K562 (cell line): ENCODE data around the gene NXN. TPM values are rescaled to one million over a fixed set of nuclear protein-coding genes. Genes with fewer than 3 reads are reported as not detected.
A peak's percentile ranks its signal among the peaks of the same experiment; 100 is the strongest.

Source experiments
- CEBPG ChIP-seq, 3 experiments: fragments of 200-800 bp in 1 of 3; sonication (Bioruptor generic) in 1 of 3; sonication (generic) in 1 of 3; formaldehyde crosslinking in 1 of 3; IDR thresholded peaks in 2 of 3; conservative IDR thresholded peaks in 1 of 3; 2 replicates each; pipeline versions ENCODE4 v1.6.1 to v1.8.0; 2016 to 2022; ENCODE audit warnings: missing compliant biosample characterization in 2 of 3, missing genetic modification characterization in 2 of 3, mild to moderate bottlenecking in 1 of 3, missing genetic modification reagents in 1 of 3
- FOXM1 ChIP-seq, 2 experiments: fragments of 450-650 bp in 1 of 2; sonication (generic) in 1 of 2; formaldehyde crosslinking in 1 of 2; IDR thresholded peaks; 2 replicates each; pipeline versions ENCODE4 v1.6.1 to v1.9.0; 2017 to 2022; ENCODE audit warnings: low read depth in 2 of 2, mild to moderate bottlenecking in 2 of 2, missing genetic modification reagents in 1 of 2, moderate library complexity in 1 of 2
- HDGF ChIP-seq: fragments of 450-650 bp; IDR thresholded peaks from 2 replicates; pipeline ENCODE4 v1.6.1; 2016
- MTA3 ChIP-seq: fragments of 450-650 bp; formaldehyde crosslinking; IDR thresholded peaks from 2 replicates; pipeline ENCODE4 v1.6.1; 2017; ENCODE audit warnings: mild to moderate bottlenecking, borderline replicate concordance
- NONO ChIP-seq, 2 experiments: fragments of 200-400 bp in 1 of 2; fragments of 450-650 bp in 1 of 2; formaldehyde crosslinking in 1 of 2; IDR thresholded peaks; 2 replicates each; pipeline ENCODE4 v1.6.1; 2017; ENCODE audit warnings: low read depth in 2 of 2, mild to moderate bottlenecking in 2 of 2, moderate library complexity in 2 of 2, low read length in 1 of 2
- POLR2H ChIP-seq: IDR thresholded peaks from 2 replicates; pipeline ENCODE4 v1.6.1; 2016; ENCODE audit warnings: missing genetic modification characterization, low read depth, mild to moderate bottlenecking, control low read depth, missing compliant biosample characterization, moderate library complexity
- POLR3A ChIP-seq: IDR thresholded peaks from 2 replicates; pipeline ENCODE4 v1.6.1; 2011; ENCODE audit warnings: borderline replicate concordance, mild to moderate bottlenecking, moderate library complexity; ENCODE audit not compliant: insufficient read length, insufficient read depth; ENCODE audit errors: extremely low read depth
- SMARCA4 ChIP-seq: fragments of 450-650 bp; IDR thresholded peaks from 2 replicates; pipeline ENCODE4 v1.6.1; 2016
- TAL1 ChIP-seq: fragments of 450-650 bp; IDR thresholded peaks from 2 replicates; pipeline ENCODE4 v1.6.1; 2016; ENCODE audit warnings: mild to moderate bottlenecking
- ZNF124 ChIP-seq: sonication (generic); formaldehyde crosslinking; IDR thresholded peaks from 2 replicates; pipeline ENCODE4 v1.8.1; 2022; ENCODE audit warnings: missing genetic modification reagents
- ZNF133 ChIP-seq: fragments of 250-450 bp; sonication (Bioruptor Pico); IDR thresholded peaks from 2 replicates; pipeline ENCODE4 v1.4.0; 2020; ENCODE audit warnings: mild to moderate bottlenecking
- ZNF699 ChIP-seq: fragments of 250-450 bp; sonication (Bioruptor Pico); IDR thresholded peaks from 2 replicates; pipeline ENCODE4 v1.8.0; 2021; ENCODE audit warnings: mild to moderate bottlenecking, moderate library complexity; ENCODE audit not compliant: insufficient replicate concordance
- polyA plus RNA-seq, 8 experiments: library from polyadenylated mRNA; depleted of rRNA in 4 of 8; stranded (reverse) in 5 of 8; unstranded in 3 of 8; fragments of >200 nt; fragmentation: Nextera tagmentation in 2 of 8; fragmentation: Illumina TruSeq in 1 of 8; extraction: Ambion mirVana in 2 of 8; extraction: Trizol in 1 of 8; gene quantifications; 2 replicates each; pipeline versions ENCODE4 v1.2.1 to v1.2.3, GENCODE V29; 2011 to 2014; ENCODE audit warnings: inconsistent platforms in 1 of 8, missing spikeins in 1 of 8
- total RNA-seq, 7 experiments: library from RNA; depleted of rRNA in 6 of 7; stranded (reverse); fragments of >200 nt in 6 of 7; fragmentation: Illumina TruSeq in 2 of 7; extraction: Trizol in 2 of 7; gene quantifications; 2 replicates each; pipeline versions ENCODE4 v1.2.1 to v1.2.3, GENCODE V29; 2011 to 2021; ENCODE audit warnings: low replicate concordance in 1 of 7
- TF ChIP-seq, protein P1 (sequence below), 2 experiments: fragments of 450-650 bp; IDR thresholded peaks; 2 replicates each; pipeline ENCODE4 v1.6.1; 2016; ENCODE audit warnings: mild to moderate bottlenecking in 2 of 2, borderline replicate concordance in 1 of 2, low read depth in 1 of 2, moderate library complexity in 1 of 2
- TF ChIP-seq, protein P2 (sequence below): fragments of 150-350 bp; IDR thresholded peaks from 2 replicates; pipeline ENCODE4 v1.6.1; 2014; ENCODE audit warnings: low read depth, mild to moderate bottlenecking, low read length, borderline replicate concordance
- TF ChIP-seq, protein P3 (sequence below): fragments of 250-450 bp; sonication (Bioruptor Pico); IDR thresholded peaks from 2 replicates; pipeline ENCODE4 v1.8.0; 2021; ENCODE audit warnings: moderate library complexity, mild to moderate bottlenecking, inconsistent platforms

The NXN gene
- total and polyA plus RNA-seq, 9 of the 15 experiments (the other 6 are each of a cell fraction or from before 2014, with no cell fraction given) = 0.08 to 0.39 (median 0.29) TPM; not detected in 5

DNA sequence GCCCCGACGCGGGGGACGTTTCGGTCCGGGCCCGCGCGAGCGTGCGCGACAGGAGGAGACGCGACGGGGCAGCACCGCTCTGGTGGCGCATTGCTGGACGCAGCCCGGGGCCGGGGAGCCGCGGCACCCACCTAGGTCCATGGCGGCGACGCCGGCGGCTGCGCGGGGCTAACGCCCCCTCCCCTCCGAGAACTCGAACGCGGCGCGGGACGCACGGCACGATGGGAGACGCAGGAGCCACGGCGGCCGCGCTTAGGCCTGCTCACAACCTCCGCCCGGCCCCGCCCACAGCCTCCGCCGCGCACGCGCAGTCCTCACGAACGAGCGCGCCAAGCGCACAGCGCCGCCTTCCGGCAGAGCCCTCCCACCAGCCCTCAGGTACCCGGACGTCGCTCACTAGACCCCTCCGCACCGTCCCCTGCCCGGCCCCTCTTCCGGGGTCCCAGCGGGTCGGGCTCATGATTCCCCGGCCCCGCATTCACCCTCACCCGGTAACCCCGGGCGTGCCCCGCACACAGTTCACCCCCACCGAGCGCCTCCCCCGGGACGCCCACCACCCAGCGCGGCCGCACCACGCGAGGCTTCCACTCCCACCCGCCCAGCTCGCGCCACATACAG lies 227.5 kb downstream of the NXN start, which contains the start of gene GEMIN4 (continued):
- TF ChIP-seq, protein P1, sequence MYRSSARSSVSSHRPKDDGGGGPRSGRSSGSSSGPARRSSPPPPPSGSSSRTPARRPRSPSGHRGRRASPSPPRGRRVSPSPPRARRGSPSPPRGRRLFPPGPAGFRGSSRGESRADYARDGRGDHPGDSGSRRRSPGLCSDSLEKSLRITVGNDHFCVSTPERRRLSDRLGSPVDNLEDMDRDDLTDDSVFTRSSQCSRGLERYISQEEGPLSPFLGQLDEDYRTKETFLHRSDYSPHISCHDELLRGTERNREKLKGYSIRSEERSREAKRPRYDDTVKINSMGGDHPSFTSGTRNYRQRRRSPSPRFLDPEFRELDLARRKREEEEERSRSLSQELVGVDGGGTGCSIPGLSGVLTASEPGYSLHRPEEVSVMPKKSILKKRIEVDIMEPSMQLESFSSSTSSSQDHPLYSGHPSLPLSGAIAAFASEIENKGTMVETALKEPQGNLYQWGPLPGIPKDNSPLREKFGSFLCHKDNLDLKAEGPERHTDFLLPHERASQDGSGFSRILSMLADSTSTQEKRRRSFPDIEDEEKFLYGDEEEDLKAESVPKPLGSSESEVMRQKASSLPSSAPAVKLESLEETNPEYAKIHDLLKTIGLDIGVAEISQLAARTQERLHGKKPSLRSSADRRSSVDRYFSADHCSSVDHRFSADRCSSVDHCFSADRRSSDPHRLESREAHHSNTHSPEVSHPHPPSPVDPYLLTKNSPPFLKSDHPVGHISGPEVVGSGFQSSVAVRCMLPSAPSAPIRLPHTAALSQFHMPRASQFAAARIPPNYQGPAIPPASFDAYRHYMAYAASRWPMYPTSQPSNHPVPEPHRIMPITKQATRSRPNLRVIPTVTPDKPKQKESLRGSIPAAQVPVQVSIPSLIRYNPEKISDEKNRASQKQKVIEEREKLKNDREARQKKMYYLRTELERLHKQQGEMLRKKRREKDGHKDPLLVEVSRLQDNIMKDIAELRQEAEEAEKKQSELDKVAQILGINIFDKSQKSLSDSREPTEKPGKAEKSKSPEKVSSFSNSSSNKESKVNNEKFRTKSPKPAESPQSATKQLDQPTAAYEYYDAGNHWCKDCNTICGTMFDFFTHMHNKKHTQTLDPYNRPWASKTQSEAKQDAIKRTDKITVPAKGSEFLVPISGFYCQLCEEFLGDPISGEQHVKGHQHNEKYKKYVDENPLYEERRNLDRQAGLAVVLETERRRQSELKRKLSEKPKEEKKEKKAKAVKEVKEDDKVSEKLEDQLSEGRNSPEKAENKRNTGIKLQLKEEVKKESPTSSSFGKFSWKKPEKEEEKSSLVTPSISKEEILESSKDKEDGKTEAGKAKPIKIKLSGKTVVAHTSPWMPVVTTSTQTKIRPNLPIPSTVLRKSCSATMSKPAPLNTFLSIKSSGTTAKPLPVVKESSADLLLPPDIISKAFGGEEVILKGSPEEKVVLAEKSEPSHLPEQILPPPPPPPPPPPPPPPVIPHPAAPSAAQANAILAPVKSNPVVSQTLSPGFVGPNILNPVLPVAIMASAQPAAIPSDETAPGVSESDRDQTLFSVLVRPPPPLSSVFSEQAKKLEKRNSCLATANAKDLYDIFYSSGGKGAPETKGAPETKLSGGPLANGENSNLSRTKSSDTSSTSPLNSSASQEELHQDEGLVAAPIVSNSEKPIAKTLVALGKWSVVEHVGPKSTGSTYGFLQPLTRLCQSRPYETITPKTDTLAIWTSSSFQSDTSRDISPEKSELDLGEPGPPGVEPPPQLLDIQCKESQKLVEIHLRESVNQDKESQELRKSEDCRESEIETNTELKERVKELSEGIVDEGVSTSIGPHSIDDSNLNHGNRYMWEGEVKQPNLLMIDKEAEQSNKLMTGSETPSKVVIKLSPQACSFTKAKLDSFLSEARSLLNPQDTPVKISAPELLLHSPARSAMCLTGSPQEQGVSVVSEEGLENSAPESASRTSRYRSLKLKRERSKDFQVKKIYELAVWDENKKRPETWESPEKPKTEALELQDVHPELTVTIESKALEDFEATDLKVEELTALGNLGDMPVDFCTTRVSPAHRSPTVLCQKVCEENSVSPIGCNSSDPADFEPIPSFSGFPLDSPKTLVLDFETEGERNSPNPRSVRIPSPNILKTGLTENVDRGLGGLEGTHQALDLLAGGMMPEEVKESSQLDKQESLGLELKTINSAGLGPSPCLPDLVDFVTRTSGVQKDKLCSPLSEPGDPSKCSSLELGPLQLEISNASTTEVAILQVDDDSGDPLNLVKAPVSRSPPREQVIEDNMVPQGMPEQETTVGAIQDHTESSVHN (IDR thresholded peaks at IDR 0.05; ENCODE audit: borderline replicate concordance in 1 of 2, low read depth in 1 of 2) = no peak
- TF ChIP-seq TAL1 (no peak), ZNF133 (CRISPR knock-in tag) (no peak), HDGF (no peak), ZNF699 (CRISPR knock-in tag) (no peak), POLR3A (no peak), ZNF124 (CRISPR knock-in tag) (no peak), FOXM1 (IDR thresholded peaks at IDR 0.05; ENCODE audit: low read depth) (no peak), FOXM1 (CRISPR knock-in tag; IDR thresholded peaks at IDR 0.05; ENCODE audit: low read depth) (no peak), MTA3 (peak; percentile 33; the same call in 1 of the 2 replicates), POLR2H (peak; percentile 58; the same call in 1 of the 2 replicates), NONO (IDR thresholded peaks at IDR 0.05; ENCODE audit: low read depth in 2 of 2, low read length in 1 of 2) (peak; percentile 19 to 68; a peak in 3 of 4 replicates), CEBPG (CRISPR knock-in tag; IDR thresholded peaks at IDR 0.05) (no peak), CEBPG (tag; conservative IDR thresholded peaks at IDR 0.05 in 1 of 2, IDR thresholded peaks at IDR 0.05 in 1 of 2) (no peak), SMARCA4 (no peak)
- TF ChIP-seq, protein P2, sequence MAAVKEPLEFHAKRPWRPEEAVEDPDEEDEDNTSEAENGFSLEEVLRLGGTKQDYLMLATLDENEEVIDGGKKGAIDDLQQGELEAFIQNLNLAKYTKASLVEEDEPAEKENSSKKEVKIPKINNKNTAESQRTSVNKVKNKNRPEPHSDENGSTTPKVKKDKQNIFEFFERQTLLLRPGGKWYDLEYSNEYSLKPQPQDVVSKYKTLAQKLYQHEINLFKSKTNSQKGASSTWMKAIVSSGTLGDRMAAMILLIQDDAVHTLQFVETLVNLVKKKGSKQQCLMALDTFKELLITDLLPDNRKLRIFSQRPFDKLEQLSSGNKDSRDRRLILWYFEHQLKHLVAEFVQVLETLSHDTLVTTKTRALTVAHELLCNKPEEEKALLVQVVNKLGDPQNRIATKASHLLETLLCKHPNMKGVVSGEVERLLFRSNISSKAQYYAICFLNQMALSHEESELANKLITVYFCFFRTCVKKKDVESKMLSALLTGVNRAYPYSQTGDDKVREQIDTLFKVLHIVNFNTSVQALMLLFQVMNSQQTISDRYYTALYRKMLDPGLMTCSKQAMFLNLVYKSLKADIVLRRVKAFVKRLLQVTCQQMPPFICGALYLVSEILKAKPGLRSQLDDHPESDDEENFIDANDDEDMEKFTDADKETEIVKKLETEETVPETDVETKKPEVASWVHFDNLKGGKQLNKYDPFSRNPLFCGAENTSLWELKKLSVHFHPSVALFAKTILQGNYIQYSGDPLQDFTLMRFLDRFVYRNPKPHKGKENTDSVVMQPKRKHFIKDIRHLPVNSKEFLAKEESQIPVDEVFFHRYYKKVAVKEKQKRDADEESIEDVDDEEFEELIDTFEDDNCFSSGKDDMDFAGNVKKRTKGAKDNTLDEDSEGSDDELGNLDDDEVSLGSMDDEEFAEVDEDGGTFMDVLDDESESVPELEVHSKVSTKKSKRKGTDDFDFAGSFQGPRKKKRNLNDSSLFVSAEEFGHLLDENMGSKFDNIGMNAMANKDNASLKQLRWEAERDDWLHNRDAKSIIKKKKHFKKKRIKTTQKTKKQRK = no peak
- TF ChIP-seq, protein P3, sequence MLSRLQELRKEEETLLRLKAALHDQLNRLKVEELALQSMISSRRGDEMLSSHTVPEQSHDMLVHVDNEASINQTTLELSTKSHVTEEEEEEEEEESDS = no peak
